Nephron progenitor cell (in vitro differentiated cells): ENCODE measurements around the gene EPHB3.

Experiments used
- DNase-seq: peaks from one replicate; pipeline ENCODE4 v3.0.0; 2021
- H3K27ac Mint-ChIP-seq: 2 replicates; pipeline ENCODE4 v1.8.0; 2021; ENCODE audit warnings: mild to moderate bottlenecking, moderate library complexity, mixed read lengths
- H3K27me3 Mint-ChIP-seq: 2 replicates; pipeline ENCODE4 v1.8.0; 2021; ENCODE audit warnings: mild to moderate bottlenecking, low read depth, mixed read lengths; ENCODE audit not compliant: poor library complexity
- H3K36me3 Mint-ChIP-seq: 2 replicates; pipeline ENCODE4 v1.8.0; 2021; ENCODE audit warnings: low read depth, mixed read lengths
- H3K4me1 Mint-ChIP-seq: 2 replicates; pipeline ENCODE4 v1.8.0; 2021; ENCODE audit warnings: mixed read lengths
- H3K4me3 Mint-ChIP-seq: 2 replicates; pipeline ENCODE4 v1.8.0; 2021; ENCODE audit warnings: mild to moderate bottlenecking, moderate library complexity, mixed read lengths
- H3K9me3 Mint-ChIP-seq: 2 replicates; pipeline ENCODE4 v1.8.0; 2021; ENCODE audit warnings: mild to moderate bottlenecking, moderate library complexity, mixed read lengths
- TF ChIP-seq, protein P1 (sequence below): fragments of 200-600 bp; sonication (generic); IDR thresholded peaks from 2 replicates; pipeline ENCODE4 v1.5.0; 2021; ENCODE audit warnings: antibody characterized with exemption

EPHB3 gene

DNA sequence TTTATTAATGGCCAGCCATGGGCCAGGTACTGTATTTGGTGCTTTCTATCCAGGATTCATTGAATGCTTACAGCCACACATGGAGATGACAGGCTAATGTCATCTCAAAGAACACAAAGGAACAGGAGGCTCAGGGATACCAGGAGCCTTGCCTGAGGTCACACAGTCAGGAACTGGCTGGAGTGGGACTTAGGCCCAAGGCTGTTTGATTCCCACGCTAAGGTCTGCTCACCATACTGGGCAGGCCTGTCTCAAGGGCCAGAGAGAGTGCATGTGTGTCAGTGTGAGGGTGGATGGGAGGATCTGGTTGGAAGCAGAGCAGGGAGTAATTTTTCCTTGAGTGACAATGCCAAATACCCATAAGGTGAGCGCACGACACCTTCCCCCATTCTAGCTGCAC is 37.6 kb downstream of the EPHB3 start:
- Mint-ChIP-seq H3K27ac (no peak overlapping the region), H3K4me1 (peaks cover 92% of the 10 kb centered on the region), H3K4me3 (no peak overlapping the region), H3K36me3 (no peaks in the 10 kb centered on the region), H3K27me3 (peaks cover 12% of the 10 kb centered on the region), H3K9me3 (no peaks in the 10 kb centered on the region)
- DNase-seq = no peak
- TF ChIP-seq, protein P1, sequence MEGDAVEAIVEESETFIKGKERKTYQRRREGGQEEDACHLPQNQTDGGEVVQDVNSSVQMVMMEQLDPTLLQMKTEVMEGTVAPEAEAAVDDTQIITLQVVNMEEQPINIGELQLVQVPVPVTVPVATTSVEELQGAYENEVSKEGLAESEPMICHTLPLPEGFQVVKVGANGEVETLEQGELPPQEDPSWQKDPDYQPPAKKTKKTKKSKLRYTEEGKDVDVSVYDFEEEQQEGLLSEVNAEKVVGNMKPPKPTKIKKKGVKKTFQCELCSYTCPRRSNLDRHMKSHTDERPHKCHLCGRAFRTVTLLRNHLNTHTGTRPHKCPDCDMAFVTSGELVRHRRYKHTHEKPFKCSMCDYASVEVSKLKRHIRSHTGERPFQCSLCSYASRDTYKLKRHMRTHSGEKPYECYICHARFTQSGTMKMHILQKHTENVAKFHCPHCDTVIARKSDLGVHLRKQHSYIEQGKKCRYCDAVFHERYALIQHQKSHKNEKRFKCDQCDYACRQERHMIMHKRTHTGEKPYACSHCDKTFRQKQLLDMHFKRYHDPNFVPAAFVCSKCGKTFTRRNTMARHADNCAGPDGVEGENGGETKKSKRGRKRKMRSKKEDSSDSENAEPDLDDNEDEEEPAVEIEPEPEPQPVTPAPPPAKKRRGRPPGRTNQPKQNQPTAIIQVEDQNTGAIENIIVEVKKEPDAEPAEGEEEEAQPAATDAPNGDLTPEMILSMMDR = no peak

DNA sequence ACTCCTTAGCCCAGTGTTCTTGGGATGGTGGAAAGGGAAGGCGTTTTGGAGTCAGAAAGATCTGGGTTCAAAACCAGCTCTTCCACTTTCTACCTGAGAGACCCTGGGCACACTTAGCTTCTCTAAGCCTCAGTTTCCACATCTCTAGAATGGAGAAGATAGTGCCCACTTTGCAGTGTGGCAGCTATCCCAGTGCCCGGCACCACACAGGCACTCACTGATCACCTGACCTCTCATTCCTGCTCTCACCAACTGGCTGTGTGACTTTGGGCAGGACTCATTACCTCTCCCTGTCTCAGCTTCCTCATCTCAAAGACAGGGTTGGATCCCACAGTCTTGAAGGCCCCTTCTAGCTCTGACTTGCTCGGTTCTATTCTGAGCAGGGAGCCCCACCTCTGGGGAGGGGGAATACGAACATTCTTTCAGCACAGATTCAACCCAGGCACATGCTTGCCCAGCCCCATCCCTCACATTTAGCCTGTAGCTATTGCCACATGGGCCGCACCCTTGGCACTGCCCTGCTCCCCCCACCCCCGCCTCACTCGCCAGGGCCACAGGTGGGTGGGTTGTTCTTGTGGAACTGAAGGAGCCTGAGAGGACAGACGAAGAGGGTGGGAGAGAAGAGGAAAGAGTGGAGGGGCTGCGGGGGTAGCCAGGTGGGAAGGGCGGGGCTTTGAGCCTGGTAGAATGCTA is 39.2 kb downstream of the EPHB3 start:
- DNase-seq = no peak
- no peak overlapping the region for H3K27ac Mint-ChIP-seq
- peaks cover 90% of the 10 kb centered on the region for H3K4me1 Mint-ChIP-seq
- H3K4me3 Mint-ChIP-seq = peak overlapping the region; percentile 64
- no peaks in the 10 kb centered on the region for H3K36me3 Mint-ChIP-seq
- TF ChIP-seq, protein P1 = no peak
- H3K27me3 Mint-ChIP-seq = peaks cover 20% of the 10 kb centered on the region
- H3K9me3 Mint-ChIP-seq = no peaks in the 10 kb centered on the region

DNA sequence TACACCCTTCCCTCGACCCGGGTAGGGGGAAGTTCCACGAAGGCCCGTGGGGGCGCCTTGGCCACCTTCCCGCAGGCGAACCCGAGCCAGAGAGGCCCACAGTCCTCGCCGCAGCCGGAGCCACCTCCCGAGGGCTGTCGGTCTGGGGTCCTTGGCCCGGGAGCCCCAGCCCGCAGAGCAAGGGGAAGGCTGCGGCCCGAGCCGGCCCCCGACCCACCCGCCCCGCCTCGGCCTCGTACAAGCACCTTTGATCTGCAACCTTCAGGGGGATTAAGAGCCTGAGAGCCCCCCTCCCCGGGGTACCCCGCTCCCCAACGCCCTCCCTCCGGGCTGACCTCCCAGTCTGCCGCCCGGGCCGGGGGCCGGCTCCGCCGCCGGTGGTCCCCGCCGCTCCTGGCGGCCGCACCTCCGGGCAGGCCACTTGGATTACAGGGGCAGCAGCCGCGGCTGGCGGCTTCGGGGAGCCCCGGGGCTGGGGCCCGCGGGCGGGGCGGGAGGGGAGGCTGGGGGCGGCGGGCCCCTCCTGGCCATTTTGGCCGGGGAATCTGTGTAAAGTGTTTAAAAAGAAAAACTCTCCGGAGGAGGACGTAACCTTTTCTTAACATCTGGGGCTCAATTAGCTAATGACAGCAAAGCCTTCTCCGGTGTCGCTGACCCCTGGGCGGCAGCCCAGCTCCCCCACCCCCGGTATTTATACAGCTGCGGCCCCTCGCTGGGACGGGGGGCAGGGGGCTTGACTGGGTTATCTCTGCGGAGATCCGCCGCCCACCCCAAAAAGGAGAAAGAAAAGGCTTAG is 40.2 kb downstream of the EPHB3 start:
- Mint-ChIP-seq H3K4me3 (peak overlapping the region; percentile 77), H3K36me3 (no peaks in the 10 kb centered on the region), H3K9me3 (no peaks in the 10 kb centered on the region), H3K4me1 (peaks cover 90% of the 10 kb centered on the region), H3K27me3 (peaks cover 29% of the 10 kb centered on the region), H3K27ac (peak overlapping the region; percentile 79)
- TF ChIP-seq, protein P1 = no peak
- peak; percentile 54 for DNase-seq

DNA sequence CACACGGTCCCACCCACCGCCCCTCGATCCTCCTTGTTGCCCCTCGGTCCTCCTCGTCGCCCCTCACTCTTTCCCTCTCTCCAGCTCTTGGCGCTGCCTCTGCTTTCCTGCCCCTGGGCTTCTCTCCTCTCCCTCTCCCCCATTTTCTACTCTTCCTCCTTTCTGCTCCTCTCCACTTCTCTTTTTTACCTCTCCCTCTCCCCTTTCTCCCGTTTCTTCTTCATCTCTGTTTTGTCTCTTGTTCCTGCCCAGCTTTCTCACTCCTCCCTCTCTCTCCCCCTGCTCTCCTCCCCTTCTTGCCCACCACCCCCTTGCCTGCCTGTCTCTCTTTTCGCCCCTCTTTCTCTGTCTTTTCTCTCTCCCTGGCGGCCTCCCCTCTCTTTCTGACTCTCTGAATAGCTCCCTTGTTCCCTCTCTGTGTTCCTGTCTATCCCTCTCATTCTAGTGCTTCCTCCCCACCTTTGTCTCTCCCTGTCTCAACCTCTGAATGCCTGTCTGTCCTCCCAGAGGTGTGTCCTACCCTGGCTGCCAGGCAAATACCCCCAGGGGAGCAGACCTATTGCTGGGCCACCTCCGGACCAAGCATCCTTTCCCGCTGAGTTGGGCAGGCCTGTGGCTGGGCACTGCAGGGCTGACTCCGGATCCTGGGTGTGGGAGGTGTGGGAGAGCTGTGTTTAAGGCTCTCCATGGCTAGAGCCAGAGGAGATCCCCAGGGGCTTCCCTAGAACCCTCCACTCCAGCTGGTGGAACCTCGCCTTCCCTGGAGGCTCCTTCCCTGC is 41.0 kb downstream of the EPHB3 start:
- peaks cover 33% of the 10 kb centered on the region for H3K27me3 Mint-ChIP-seq
- H3K4me3 Mint-ChIP-seq = peak overlapping the region; percentile 77
- peaks cover 87% of the 10 kb centered on the region for H3K4me1 Mint-ChIP-seq
- peak; percentile 45 for DNase-seq
- H3K36me3 Mint-ChIP-seq = no peaks in the 10 kb centered on the region
- TF ChIP-seq, protein P1 = no peak
- peak overlapping the region; percentile 79 for H3K27ac Mint-ChIP-seq
- no peaks in the 10 kb centered on the region for H3K9me3 Mint-ChIP-seq

DNA sequence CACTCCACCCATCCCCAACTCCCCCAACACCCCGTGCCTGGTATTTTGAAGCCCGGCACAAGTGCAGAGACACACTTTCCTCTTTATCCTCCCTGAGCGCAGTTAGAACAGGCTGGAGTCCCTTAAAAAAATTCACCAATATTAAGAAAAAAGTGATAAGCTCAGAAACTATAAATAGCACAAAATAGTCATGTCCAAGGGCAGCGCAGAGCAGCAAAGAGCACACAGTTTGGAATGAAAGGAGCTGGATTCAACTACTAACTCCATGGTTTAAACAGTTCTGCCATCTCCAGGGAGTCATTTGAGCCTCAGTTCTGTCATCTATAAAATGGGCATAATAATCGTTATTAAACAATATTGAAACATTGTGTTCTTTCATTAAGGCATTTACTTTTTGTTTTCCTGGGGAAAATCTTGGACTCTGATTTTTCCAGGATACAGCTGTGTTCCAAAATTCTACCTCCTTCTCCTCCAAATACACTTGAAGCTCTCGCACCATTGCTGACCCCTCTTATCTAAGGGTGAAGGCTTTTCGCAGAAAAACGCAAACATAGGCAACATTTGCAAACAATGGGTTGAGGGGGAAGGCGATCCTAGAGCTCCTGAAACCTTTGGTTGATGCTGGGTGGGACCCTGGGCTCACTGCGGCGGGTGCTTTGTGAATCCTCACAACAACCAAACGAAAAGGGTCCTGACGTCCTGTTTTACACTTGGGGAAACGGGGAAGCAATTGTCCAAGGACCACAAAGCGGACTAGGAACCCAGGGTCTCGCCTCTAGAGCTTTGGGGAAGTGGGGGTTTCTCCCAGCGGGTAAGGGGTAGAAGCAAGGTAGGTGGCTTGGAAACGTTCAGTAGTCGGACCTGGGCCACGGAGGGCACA is 41.8 kb downstream of the EPHB3 start:
- Mint-ChIP-seq H3K9me3 (no peaks in the 10 kb centered on the region), H3K27me3 (peaks cover 38% of the 10 kb centered on the region), H3K36me3 (no peaks in the 10 kb centered on the region), H3K4me1 (peaks cover 79% of the 10 kb centered on the region), H3K4me3 (peak overlapping the region; percentile 77), H3K27ac (peak overlapping the region; percentile 95)
- TF ChIP-seq, protein P1 = no peak
- no peak for DNase-seq
